Glutamatergic neuron (in vitro differentiated cells): ENCODE data around the gene SASH1. TPM values are rescaled to one million over a fixed set of nuclear protein-coding genes. Genes with fewer than 3 reads are reported as not detected.

ENCODE experiments used
- DNase-seq: peaks from one replicate; pipeline ENCODE4 v3.0.0; 2022
- H3K27ac Mint-ChIP-seq: one replicate; pipeline ENCODE4 v1.8.0; 2020; ENCODE audit warnings: mild to moderate bottlenecking, mixed read lengths, inconsistent platforms; ENCODE audit not compliant: unreplicated experiment
- H3K27me3 Mint-ChIP-seq: one replicate; pipeline ENCODE4 v1.8.0; 2020; ENCODE audit warnings: mild to moderate bottlenecking, moderate library complexity, mixed read lengths, inconsistent platforms; ENCODE audit not compliant: unreplicated experiment
- H3K36me3 Mint-ChIP-seq: one replicate; pipeline ENCODE4 v1.8.0; 2020; ENCODE audit warnings: mild to moderate bottlenecking, mixed read lengths, inconsistent platforms; ENCODE audit not compliant: unreplicated experiment
- H3K4me1 Mint-ChIP-seq: one replicate; pipeline ENCODE4 v1.8.0; 2020; ENCODE audit warnings: mild to moderate bottlenecking, low read depth, mixed read lengths, inconsistent platforms; ENCODE audit not compliant: unreplicated experiment
- H3K4me3 Mint-ChIP-seq: one replicate; pipeline ENCODE4 v1.8.0; 2020; ENCODE audit warnings: mild to moderate bottlenecking, mixed read lengths, inconsistent platforms; ENCODE audit not compliant: unreplicated experiment
- H3K9me3 Mint-ChIP-seq: one replicate; pipeline ENCODE4 v1.8.0; 2020; ENCODE audit warnings: mild to moderate bottlenecking, moderate library complexity, mixed read lengths, inconsistent platforms; ENCODE audit not compliant: unreplicated experiment
- CTCF ChIP-seq: fragments of 200-600 bp; sonication (generic); IDR thresholded peaks from one replicate; pipeline ENCODE4 v1.5.0; 2021; ENCODE audit not compliant: partially characterized antibody, unreplicated experiment
- total RNA-seq: library from RNA; stranded (reverse); fragmentation: NEBNext Ultra II Directional; extraction: Animal tissue kit (Norgen Biotek cat#: 25700); gene quantifications from one replicate; pipeline ENCODE4 v1.2.1, GENCODE V29; 2021; ENCODE audit not compliant: unreplicated experiment

The SASH1 gene
- total RNA-seq, 1 donor from 2014 or later, result 5.0 TPM

GRCh38 chr6:148514091-148514845, 171.6 kb downstream of the SASH1 start:
- Mint-ChIP-seq H3K4me1 (peaks cover 12% of the 10 kb centered on the region), H3K27me3 (no peaks in the 10 kb centered on the region), H3K4me3 (no peak overlapping the region), H3K27ac (no peak overlapping the region), H3K36me3 (no peaks in the 10 kb centered on the region), H3K9me3 (peaks cover 2% of the 10 kb centered on the region)
- DNase-seq, result no peak
- no peak for TF ChIP-seq CTCF

GRCh38 chr6:148516217-148516616, 173.6 kb downstream of the SASH1 start:
- Mint-ChIP-seq H3K9me3 (peaks cover 2% of the 10 kb centered on the region), H3K4me3 (no peak overlapping the region), H3K27me3 (no peaks in the 10 kb centered on the region), H3K4me1 (peaks cover 7% of the 10 kb centered on the region), H3K27ac (no peak overlapping the region), H3K36me3 (no peaks in the 10 kb centered on the region)
- no peak for TF ChIP-seq CTCF
- no peak for DNase-seq

- H3K27ac Mint-ChIP-seq, result no peak overlapping the region
- H3K27me3 Mint-ChIP-seq, result no peaks in the 10 kb centered on the region
- H3K4me1 Mint-ChIP-seq, result peaks cover 8% of the 10 kb centered on the region
- no peaks in the 10 kb centered on the region for H3K36me3 Mint-ChIP-seq
- H3K9me3 Mint-ChIP-seq, result peaks cover 2% of the 10 kb centered on the region
- H3K4me3 Mint-ChIP-seq, result no peak overlapping the region
- DNase-seq, result no peak
- no peak for TF ChIP-seq CTCF
Measured at GRCh38 chr6:148516617-148517016, 174.0 kb downstream of the SASH1 start.

- DNase-seq, result no peak
- Mint-ChIP-seq H3K27ac (no peak overlapping the region), H3K27me3 (no peaks in the 10 kb centered on the region), H3K4me3 (no peak overlapping the region), H3K9me3 (peaks cover 2% of the 10 kb centered on the region), H3K4me1 (peaks cover 12% of the 10 kb centered on the region), H3K36me3 (no peaks in the 10 kb centered on the region)
- TF ChIP-seq CTCF, result no peak
Measured at GRCh38 chr6:148517470-148517869, 174.8 kb downstream of the SASH1 start.

- no peak for DNase-seq
- no peak overlapping the region for H3K27ac Mint-ChIP-seq
- peaks cover 12% of the 10 kb centered on the region for H3K4me1 Mint-ChIP-seq
- no peaks in the 10 kb centered on the region for H3K27me3 Mint-ChIP-seq
- no peak overlapping the region for H3K4me3 Mint-ChIP-seq
- H3K9me3 Mint-ChIP-seq, result peaks cover 2% of the 10 kb centered on the region
- H3K36me3 Mint-ChIP-seq, result no peaks in the 10 kb centered on the region
- TF ChIP-seq CTCF, result no peak
Measured at GRCh38 chr6:148518511-148519156, 176.0 kb downstream of the SASH1 start.
